A673 (cell line): Measurements from ENCODE around the gene LIMS1.

Experiments used
- EZH2 ChIP-seq: fragments of 200-600 bp; sonication (generic); IDR thresholded peaks from 2 replicates; pipeline ENCODE4 v1.6.1; 2017; ENCODE audit warnings: borderline replicate concordance, low read depth, mild to moderate bottlenecking, mixed read lengths, antibody characterized with exemption, low read length; ENCODE audit not compliant: poor library complexity, severe bottlenecking
- TF ChIP-seq, protein P1 (sequence below): fragments of 300-800, 200-600 bp; sonication (generic); conservative IDR thresholded peaks from 2 replicates; pipeline ENCODE4 v1.5.1; 2017; ENCODE audit warnings: low read depth, mild to moderate bottlenecking, antibody characterized with exemption, low read length, moderate library complexity, mixed read lengths

DNA sequence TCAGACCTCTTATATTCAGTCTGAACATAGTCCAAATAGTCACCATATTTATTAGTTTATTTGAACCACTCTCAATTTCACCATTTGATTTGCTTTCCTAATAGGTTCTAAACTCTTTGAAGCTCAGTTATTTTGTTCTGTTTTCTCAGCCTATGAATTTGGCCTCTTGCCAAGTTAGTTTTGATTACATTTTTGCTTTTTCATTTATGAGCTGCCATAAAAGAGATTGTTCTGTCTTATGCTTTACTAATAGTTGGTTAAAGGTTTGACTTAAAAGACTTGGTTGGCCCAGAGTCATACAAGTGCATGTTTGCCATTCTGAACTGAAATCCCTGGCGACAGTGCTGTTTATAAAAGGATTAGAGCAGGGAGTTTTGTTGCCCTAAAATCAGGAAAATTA lies 99.1 kb downstream of the LIMS1 start:
- TF ChIP-seq, protein P1, sequence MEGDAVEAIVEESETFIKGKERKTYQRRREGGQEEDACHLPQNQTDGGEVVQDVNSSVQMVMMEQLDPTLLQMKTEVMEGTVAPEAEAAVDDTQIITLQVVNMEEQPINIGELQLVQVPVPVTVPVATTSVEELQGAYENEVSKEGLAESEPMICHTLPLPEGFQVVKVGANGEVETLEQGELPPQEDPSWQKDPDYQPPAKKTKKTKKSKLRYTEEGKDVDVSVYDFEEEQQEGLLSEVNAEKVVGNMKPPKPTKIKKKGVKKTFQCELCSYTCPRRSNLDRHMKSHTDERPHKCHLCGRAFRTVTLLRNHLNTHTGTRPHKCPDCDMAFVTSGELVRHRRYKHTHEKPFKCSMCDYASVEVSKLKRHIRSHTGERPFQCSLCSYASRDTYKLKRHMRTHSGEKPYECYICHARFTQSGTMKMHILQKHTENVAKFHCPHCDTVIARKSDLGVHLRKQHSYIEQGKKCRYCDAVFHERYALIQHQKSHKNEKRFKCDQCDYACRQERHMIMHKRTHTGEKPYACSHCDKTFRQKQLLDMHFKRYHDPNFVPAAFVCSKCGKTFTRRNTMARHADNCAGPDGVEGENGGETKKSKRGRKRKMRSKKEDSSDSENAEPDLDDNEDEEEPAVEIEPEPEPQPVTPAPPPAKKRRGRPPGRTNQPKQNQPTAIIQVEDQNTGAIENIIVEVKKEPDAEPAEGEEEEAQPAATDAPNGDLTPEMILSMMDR, result no peak
- TF ChIP-seq EZH2, result no peak
